ENCODE results near the gene ST3GAL4.
A peak's percentile ranks its signal among the peaks of the same experiment; 100 is the strongest.
"Not testable (repeated sequence)": the region's sequence is repeated elsewhere in the genome, so short reads cannot be mapped to it uniquely, and the experiment has no call there.

The ST3GAL4 gene, protein sequence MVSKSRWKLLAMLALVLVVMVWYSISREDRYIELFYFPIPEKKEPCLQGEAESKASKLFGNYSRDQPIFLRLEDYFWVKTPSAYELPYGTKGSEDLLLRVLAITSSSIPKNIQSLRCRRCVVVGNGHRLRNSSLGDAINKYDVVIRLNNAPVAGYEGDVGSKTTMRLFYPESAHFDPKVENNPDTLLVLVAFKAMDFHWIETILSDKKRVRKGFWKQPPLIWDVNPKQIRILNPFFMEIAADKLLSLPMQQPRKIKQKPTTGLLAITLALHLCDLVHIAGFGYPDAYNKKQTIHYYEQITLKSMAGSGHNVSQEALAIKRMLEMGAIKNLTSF

DNA sequence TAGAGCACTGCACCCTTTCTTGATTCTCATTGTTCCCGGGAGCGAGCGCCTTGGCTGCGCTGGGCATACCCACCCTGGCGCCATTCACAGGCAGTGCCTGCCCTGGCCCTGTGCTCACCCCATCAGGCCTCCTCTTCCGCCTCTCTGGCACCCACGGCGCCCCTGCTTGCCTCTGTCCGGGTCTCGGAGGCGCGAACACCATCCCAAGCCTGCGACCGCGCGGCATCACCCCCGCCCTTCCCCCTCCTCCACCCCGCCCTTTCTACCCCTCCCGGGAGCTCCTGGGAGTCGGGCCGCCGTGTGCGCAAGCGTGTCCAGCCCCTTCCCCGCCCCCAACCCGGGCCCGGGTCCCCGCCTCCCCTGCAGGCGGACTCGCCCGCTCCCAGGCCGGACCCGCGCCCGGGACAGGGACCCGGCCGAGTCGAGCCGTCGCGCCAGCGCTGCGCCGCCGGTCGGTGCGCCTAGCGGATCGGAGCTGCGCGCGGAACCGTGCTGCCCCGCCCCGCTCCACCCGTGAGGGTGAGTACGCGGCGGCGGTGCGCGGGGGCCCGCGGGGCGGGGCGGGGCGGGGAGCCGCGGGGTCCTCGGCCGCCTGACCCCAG lies at the start of gene ST3GAL4:
Gene ST3GAL4, plus strand, starts transcription at position 363 of the 602 bp plus-strand sequence. CDS start 50,470 bp downstream, outside the sequence.
- in situ Hi-C loops (cut with HindIII; ENCODE audit: low pct_ligation_motif_present, low pct_unique_long_range_greater_than_20kb, low sequenced_read_pairs): no loop called here
- peak; percentile 54 for DNase-seq

DNA sequence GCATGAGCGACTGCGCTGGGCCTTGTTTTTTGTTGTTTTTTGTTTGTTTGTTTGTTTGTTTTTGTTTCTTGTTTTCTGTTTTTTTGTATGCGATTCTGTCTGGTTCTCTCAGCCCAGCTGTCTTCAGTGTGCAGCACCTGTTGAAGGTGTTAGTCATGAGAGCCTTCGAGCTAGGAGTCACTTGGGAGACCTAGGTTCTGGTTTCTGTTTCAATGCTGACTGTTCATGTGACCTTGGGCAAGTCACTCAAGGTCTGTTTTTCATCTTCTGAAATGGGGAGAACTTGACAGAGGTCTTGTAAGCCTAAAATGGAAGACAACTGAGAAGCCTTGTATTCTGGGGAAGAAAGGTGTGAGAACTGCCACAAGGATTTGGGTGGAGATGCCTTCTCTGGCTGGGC lies 49.8 kb upstream of the ST3GAL4 start:
- in situ Hi-C loops (cut with HindIII; ENCODE audit: low pct_ligation_motif_present, low pct_unique_long_range_greater_than_20kb, low sequenced_read_pairs): no loop called here
- no peak for DNase-seq

DNA sequence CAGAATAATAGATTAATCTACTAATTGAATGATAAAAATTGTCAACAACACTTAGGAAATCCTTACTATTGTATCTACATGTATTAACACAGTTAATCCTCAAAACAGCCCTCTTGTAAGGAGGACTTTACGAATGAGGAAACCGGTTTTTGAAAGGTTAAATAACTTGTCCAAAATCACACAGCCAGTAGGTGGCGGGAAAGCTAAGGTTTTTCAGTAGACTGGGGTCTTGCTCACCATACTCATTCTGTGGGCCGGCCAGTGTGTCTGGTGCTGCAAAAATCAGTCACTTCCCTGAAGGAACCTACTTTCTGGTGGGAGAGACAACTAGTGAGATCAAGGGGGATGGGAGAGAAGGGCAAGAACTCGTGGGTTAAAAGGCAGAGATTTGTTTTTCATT lies 47.8 kb upstream of the ST3GAL4 start:
- in situ Hi-C loops (cut with HindIII; ENCODE audit: low pct_ligation_motif_present, low pct_unique_long_range_greater_than_20kb, low sequenced_read_pairs): no loop called here
- peak; percentile 40 for DNase-seq

DNA sequence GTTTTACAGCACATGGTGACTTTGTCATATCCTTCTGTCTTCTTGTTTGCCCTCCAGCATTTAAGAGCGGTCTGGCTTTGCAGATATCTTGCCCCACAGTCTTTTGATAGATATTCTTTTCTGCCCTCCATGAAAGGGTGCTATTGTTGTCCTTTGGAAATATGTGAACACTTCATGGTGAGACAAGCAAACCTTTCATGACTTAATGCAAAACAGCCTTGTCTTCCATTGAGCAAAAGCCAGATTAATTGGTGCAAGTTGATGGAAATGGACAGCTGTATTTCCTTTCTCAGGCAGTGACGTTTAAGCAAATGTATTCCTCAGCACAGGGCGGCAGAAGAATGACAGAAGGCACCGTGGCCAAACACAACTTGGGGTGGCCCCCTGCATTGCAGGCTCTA lies 47.2 kb upstream of the ST3GAL4 start:
- in situ Hi-C loops (cut with HindIII; ENCODE audit: low pct_ligation_motif_present, low pct_unique_long_range_greater_than_20kb, low sequenced_read_pairs): no loop called here
- no peak for DNase-seq

DNA sequence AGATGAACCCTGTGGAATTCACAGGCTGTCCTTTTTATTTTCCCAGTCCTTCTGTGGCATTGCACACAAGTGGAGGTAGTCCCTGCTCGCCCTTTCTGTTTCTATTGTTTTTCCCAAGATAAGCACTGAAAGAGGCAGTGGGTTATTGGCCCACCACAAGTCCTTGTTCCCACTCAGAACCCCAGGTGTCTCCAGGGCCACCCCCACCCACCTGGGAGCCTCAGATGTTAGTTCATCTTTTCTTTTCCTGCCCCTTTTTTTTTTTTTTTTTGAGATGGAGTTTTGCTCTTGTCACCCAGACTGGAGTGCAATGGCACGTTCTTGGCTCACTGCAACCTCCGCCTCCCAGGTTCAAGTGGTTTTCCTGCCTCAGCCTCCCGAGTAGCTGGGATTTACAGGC lies 46.7 kb upstream of the ST3GAL4 start:
- DNase-seq; in situ Hi-C loops (cut with HindIII; ENCODE audit: low pct_ligation_motif_present, low pct_unique_long_range_greater_than_20kb, low sequenced_read_pairs): not testable (repeated sequence)

DNA sequence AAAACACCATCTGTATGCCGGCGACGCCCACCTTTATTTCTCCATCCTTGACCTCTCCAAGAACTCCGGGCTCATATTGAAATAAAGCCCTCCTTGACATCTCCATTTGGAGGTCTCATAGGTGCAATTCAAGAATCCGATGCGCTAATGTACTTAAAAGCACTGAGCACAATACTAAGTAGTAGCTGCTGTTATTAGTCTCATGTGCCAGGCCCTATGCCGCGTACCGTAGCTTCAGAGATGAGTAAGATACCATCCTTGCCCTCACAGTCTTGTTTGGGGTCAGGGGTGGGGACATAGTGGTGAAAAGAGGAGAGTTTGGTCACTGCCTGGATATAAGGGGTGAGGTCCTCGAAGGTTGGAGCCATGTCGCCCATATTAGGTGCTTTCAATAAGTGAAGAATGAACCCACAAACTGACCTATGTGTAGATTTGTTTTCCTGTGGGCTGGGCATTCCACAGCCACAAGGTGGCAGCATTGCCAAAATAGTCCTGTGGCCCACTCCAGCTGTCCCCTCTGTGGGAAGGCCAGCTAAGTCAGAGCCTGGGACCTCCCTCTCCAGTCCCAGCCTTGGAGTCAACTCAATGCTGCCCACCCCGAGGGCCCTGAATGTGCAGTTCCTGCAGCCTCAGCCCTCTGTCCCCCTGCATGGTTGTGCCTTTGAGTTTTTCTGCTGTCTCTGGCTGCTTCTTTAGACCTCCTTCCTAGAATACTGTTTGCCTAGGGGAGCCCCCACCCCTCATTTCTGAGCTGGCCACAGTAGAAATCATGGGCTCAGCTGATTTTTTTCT lies 45.1 kb upstream of the ST3GAL4 start:
- in situ Hi-C loops (cut with HindIII; ENCODE audit: low pct_ligation_motif_present, low pct_unique_long_range_greater_than_20kb, low sequenced_read_pairs): no loop called here

DNA sequence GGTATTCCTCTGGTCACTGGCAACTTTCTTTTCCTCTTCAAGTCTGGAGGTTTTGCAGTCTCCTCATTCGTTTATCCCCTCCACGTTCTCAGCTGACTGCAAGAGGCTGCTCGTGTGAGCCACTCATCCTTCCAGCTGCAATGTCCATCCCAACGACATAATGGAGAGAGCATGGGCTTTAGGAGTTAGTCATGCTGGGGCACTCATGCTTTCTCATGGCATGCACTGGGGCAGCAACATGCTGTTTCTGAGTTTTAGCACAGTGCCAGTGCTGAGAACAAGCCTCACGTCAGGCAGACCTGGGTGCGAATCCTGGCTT lies 44.5 kb upstream of the ST3GAL4 start:
- in situ Hi-C loops (cut with HindIII; ENCODE audit: low pct_ligation_motif_present, low pct_unique_long_range_greater_than_20kb, low sequenced_read_pairs): no loop called here

More for the DNA sequence above, 45.1 kb upstream of the ST3GAL4 start:
- peak; percentile 63 for DNase-seq

DNA sequence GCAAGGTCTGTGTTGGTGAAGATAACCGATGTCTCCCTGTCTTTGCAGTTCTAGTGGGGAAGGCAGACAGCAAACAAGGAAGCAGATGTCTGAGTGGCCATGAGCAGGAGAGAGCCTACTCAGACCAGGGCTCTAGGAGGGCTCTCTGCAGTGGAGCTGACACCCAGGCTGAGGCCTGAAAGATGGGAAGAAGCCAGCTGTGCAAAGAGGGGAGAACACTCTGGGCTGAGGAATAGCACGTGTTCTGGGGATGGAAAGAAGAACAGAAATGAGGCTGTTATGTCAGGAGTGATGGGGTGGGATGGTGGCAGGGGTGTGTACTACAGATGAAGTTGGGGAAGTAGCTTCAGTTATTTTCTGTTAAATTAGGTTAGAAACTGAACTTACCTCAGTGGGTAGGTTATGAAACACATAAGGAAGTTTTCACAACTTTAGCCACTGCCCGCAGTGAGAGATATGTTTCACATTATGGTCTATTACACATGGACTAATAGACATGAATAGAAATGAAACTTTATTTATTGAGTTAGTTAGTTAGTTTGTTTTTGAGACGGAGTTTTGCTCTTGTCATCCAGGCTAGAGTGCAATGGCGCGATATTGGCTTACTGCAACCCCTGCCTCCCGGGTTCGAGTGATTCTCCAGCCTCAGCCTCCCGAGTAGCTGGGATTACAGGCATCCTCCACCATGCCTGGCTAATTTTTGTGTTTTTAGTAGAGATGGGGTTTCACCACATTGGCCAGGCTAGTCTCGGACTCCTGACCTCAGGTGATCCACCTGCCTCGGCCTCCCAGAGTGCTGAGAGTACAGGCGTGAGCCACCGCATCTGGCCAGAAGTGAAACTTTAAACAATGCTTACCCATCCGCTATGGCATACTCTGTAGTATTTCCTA lies 43.8 kb upstream of the ST3GAL4 start:
- in situ Hi-C loops (cut with HindIII; ENCODE audit: low pct_ligation_motif_present, low pct_unique_long_range_greater_than_20kb, low sequenced_read_pairs): no loop called here
- DNase-seq: no peak

More for the DNA sequence above, 44.5 kb upstream of the ST3GAL4 start:
- no peak for DNase-seq

DNA sequence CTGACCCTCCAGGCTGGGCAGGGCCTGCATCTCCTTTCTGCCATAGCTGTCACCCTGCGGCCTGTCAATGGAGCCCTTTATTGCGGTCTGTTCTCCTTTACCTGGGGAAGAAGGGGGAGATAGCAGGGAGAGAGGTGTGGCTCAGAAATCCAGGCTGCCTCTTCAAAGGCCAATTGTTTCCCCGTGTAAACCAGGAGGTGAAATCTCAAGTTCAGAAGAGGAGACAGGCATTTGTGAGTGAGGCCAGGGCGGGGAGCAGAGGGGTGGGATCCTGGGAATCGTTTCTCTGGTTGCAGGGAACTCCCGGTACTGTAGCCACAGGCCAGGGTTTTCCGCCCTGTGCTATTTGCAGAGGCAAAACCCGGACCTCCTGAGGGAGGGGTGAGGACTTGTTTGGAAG lies 42.5 kb upstream of the ST3GAL4 start:
- in situ Hi-C loops (cut with HindIII; ENCODE audit: low pct_ligation_motif_present, low pct_unique_long_range_greater_than_20kb, low sequenced_read_pairs): no loop called here
- DNase-seq: no peak

DNA sequence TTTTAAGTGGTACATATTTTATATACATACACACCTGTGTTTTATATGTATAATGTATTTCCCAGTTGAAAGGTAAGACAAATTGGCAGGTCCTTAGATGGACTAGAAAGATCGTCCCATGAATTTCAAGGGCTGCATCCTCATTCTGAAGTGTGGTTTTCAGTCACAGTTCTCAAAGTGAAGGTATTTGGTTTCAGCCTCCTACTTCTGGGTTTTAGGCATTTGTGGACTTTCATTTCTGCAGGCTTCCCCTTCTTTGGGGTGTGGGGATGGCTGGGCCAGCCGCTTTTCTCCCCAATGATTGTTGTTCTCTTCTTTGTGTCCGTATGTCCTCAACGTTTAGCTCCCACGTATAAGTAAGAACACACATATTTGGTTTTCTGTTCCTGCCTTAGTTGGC lies 41.7 kb upstream of the ST3GAL4 start:
- in situ Hi-C loops (cut with HindIII; ENCODE audit: low pct_ligation_motif_present, low pct_unique_long_range_greater_than_20kb, low sequenced_read_pairs): no loop called here

DNA sequence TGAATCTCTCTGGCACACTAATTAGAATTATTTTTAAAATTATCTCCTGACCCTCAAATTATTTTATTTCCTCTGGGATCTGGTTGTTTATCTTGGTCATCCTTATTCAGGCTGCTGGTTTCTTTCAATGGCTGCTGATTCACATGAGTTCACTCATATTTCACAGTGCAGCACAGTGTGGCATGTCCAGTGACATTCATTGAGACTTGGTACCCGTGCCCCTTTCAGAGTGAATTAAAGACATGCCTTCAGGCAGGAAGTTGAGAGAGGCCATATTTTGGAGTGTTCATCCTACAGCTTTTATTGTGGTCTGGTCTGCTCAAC lies 38.1 kb upstream of the ST3GAL4 start:
- in situ Hi-C loops (cut with HindIII; ENCODE audit: low pct_ligation_motif_present, low pct_unique_long_range_greater_than_20kb, low sequenced_read_pairs): no loop called here
- no peak for DNase-seq

More for the DNA sequence above, 41.7 kb upstream of the ST3GAL4 start:
- no peak for DNase-seq

DNA sequence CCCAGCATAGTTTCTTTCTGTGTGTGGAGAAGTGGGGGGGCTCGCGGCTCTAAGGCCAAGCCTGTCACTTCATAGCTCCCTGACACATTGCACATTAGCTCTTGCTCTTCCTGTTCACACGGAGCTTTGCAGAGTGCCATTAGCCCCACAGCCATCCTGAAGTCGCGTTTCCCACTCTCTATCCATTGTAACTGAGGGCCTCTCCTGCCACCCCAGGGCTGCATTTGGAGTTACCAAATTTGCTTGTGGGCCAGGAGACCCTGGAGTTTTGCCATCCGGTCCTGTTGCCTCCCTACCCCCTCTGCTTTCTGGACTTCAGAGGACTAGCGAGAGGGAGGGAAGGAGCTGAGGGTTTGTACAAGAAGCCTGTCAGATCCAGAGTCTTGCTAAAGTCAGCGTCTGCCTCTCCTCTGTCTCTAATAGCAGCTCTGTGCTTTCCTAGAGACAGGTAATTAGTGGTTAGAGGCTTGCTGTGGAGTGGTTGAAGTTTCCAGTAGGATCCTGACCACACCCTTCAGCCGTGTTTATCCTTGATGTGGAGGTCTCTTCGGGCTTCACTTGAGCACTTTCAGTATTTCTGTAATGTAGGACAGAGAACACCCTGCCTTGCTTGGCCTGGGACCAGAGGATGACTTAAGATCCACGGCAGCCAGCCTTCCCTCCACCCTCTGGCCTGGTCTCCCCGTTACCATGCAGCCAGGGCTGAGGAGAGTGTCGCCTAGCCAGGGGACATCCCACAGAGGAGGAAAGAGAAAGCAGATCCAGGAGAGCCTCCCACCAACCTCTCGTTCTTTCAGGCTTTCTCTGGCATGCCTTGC lies 37.5 kb upstream of the ST3GAL4 start:
- in situ Hi-C loops (cut with HindIII; ENCODE audit: low pct_ligation_motif_present, low pct_unique_long_range_greater_than_20kb, low sequenced_read_pairs): no loop called here
- DNase-seq: no peak

DNA sequence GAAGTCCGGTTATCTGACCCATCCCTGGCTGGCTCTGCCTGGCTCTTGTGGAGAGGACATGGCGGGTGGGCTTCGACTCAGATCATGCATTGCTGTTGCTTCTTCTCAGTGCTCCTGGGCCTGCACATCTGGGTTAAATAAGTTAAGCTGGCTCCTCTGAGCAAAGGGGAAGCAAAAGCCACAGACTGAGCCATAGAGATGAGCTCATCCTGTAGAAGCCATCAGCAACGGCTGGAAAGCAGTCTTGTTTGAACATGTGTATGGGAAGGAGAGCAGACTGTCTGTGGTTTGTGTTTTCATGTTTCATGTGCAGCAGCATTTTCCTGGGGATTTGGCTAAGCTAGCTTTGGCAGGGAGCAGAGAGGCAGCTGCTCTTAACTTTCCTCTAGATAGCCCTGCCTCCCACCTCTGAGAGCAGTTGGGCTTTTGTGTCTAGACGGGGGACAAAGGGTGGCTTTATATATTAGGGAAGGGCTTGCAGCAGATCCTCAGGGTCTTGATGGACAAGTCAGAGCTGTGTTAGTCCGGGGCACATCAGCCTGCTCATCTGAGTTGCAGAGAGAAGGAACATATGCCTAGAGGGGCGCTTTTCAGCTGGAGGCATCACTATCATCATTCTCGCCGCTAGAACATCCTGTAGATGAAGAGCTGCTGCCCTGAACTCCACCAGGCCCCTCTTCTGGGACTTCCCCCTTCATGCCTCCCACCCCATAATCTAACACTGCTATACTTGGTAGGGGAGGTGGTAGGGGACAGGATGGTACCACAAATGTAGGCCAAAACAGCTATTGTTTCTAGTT lies 36.7 kb upstream of the ST3GAL4 start:
- in situ Hi-C loops (cut with HindIII; ENCODE audit: low pct_ligation_motif_present, low pct_unique_long_range_greater_than_20kb, low sequenced_read_pairs): no loop called here
- DNase-seq: peak; percentile 22

DNA sequence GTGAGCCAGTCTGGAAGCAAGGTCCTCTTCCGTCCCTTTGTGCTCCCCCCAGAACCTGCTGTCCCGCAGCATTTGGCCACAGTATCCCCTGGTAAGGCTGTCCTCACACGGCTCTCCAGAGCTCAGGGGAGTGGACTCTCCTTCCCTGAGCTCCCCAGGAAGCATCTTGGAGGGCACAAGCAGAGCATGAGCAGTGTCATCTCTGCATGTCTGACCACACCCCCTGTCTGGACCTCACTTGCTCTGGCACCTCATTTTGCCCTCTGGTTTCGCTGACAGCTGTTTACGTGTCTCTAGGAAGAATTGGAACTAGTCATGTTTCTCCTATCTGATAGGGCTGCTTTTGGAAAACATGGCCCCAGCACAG lies 36.1 kb upstream of the ST3GAL4 start:
- in situ Hi-C loops (cut with HindIII; ENCODE audit: low pct_ligation_motif_present, low pct_unique_long_range_greater_than_20kb, low sequenced_read_pairs): no loop called here

DNA sequence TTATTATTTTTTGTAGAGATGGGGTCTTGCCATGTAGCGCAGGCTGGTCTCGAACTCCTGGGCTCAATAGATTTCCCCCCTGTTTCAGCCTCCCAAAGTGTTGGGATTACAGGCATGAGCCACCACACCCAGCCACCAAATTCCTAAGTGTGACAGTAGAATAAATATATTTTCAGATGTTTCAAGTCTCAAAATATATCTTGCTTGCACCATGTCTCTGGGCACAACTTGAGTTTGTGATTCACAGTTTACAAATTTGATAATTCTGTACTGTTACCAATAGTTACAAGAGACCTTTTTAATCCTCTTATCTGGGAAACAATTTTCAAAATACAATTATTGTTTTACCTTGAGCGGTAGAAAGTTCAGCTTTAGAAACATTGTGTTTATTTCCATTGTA lies 32.5 kb upstream of the ST3GAL4 start:
- in situ Hi-C loops (cut with HindIII; ENCODE audit: low pct_ligation_motif_present, low pct_unique_long_range_greater_than_20kb, low sequenced_read_pairs): no loop called here
- DNase-seq: no peak

More for the DNA sequence above, 36.1 kb upstream of the ST3GAL4 start:
- DNase-seq: no peak

DNA sequence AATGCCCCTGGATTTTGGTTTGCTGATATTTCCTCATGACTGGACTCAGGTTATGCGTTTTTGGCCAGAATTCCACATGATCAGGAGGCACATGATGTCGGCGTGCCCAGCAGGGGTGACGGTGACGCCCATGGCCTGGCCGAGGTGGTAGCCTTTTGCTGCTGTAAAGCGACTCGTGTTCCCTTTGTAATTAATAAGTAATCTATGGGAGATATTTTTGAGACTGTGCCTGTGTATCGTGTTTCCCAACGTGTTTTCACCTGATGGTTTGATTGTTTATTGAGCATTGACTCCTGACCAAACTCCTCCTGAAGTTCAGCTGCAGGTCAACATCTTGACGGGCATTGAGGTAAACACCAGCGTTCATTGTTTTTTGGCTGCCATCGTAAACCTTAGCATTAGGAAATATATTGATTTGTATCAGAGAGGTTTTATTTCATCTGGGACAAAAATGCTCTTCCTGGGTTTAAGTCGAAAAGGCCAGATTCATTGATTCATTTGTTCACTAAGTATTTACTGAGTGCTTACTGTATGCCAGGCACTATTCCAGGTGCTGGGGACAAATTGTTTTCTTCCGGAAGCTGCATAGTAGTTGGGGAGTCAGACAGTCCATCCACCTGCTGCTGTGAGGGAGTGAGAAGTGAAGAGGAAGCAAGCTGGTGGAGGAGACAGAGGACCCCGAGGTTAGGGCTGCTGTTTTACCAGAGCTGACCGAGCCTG lies 28.0 kb upstream of the ST3GAL4 start:
- DNase-seq: no peak
- in situ Hi-C loops (cut with HindIII; ENCODE audit: low pct_ligation_motif_present, low pct_unique_long_range_greater_than_20kb, low sequenced_read_pairs): no loop called here

DNA sequence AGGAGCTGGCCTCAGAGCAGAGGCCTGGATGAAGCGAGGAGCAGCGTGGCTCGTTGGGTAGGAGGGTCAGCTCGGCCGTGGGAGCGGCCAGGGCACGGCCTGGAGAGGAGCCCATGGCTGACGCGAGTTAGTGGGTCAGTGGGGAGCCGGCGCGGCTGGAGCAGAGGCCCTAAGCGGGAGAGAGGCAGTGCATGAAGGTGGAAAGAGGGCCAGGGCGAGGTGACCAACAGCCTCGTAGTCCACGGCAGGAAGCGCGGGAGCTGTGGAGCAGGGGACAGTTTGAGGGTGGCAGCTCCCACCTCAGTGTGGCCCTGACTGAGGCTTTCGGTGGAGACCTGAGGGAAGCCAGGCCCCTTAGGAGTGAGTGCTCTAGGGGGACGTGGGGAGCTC lies 27.5 kb upstream of the ST3GAL4 start:
- in situ Hi-C loops (cut with HindIII; ENCODE audit: low pct_ligation_motif_present, low pct_unique_long_range_greater_than_20kb, low sequenced_read_pairs): no loop called here
- no peak for DNase-seq

Measured in ACHN (cell line).